ENCODE measurements around the gene AGMO. TPM values are rescaled to one million over a fixed set of nuclear protein-coding genes. Genes with fewer than 3 reads are reported as not detected.

Gene AGMO
- total and polyA plus RNA-seq, 12 donors = 0.12 to 0.70 (median 0.40) TPM

- peaks cover 0 to 11% (median 0%) of the 10 kb centered on the region in 11 donors for H3K9me3 ChIP-seq
- intact Hi-C loops (cut with DNase I) = no loop called here
- no peak for TF ChIP-seq CTCF (IDR thresholded peaks at IDR 0.05)
- no peak overlapping the region for H3K4me3 ChIP-seq
- H3K4me1 ChIP-seq = peaks cover 0 to 10% (median 0%) of the 10 kb centered on the region in 9 donors
- H3K27ac ChIP-seq = no peak overlapping the region
- ATAC-seq (no peak), DNase-seq (no peak)
- no peaks in the 10 kb centered on the region for H3K27me3 ChIP-seq
- H3K36me3 ChIP-seq = no peaks in the 10 kb centered on the region
- WGBS, 2 donors = 39 to 51% methylated on average over 4 of the region's 4 CpGs
Observed at GRCh38 chr7:15478401-15478800, 83.4 kb downstream of the AGMO start.

- no peak for TF ChIP-seq CTCF (IDR thresholded peaks at IDR 0.05)
- peak overlapping the region in 7 of 10 donors; percentile 2 to 45 (median 22) for H3K27ac ChIP-seq
- intact Hi-C loops (cut with DNase I) = no loop called here
- no peaks in the 10 kb centered on the region for H3K27me3 ChIP-seq
- peak overlapping the region in 5 of 10 donors; percentile 1 to 16 (median 10) for H3K4me3 ChIP-seq
- DNase-seq (no peak), ATAC-seq (no peak)
- 69 to 82% methylated on average over 3 of the region's 3 CpGs for WGBS, 2 donors
- H3K9me3 ChIP-seq = peaks cover 0 to 11% (median 0%) of the 10 kb centered on the region in 11 donors
- no peaks in the 10 kb centered on the region for H3K36me3 ChIP-seq
- H3K4me1 ChIP-seq = peaks cover 0 to 10% (median 0%) of the 10 kb centered on the region in 9 donors
Observed at GRCh38 chr7:15476531-15476918, 85.3 kb downstream of the AGMO start.

GRCh38 chr7:15475808-15476530 is 85.8 kb downstream of the AGMO start:
- peak overlapping the region in 7 of 10 donors; percentile 17 to 45 (median 24) for H3K27ac ChIP-seq
- no peaks in the 10 kb centered on the region for H3K27me3 ChIP-seq
- 68 to 72% methylated on average over 7 of the region's 7 CpGs for WGBS, 2 donors
- DNase-seq = no peak
- TF ChIP-seq CTCF (IDR thresholded peaks at IDR 0.05) = no peak
- H3K4me3 ChIP-seq = peak overlapping the region in 5 of 10 donors; percentile 1 to 16 (median 10)
- intact Hi-C loops (cut with DNase I) = no loop called here
- no peaks in the 10 kb centered on the region for H3K36me3 ChIP-seq
- peaks cover 0 to 5% (median 0%) of the 10 kb centered on the region in 9 donors for H3K4me1 ChIP-seq
- ATAC-seq = no peak
- peaks cover 0 to 11% (median 0%) of the 10 kb centered on the region in 11 donors for H3K9me3 ChIP-seq

- no peak for TF ChIP-seq CTCF (IDR thresholded peaks at IDR 0.05)
- no peak for ATAC-seq
- Histone ChIP-seq H3K4me3 (no peak overlapping the region), H3K27me3 (no peaks in the 10 kb centered on the region), H3K27ac (no peak overlapping the region), H3K4me1 (no peaks in the 10 kb centered on the region), H3K36me3 (no peaks in the 10 kb centered on the region), H3K9me3 (peaks cover 0 to 11% (median 0%) of the 10 kb centered on the region in 11 donors)
- intact Hi-C loops (cut with DNase I) = no loop called here
- DNase-seq = no peak
Observed at GRCh38 chr7:15471669-15471950, 90.2 kb downstream of the AGMO start.

Measured in heart right ventricle (tissue), 16 donors.